Measurements from ENCODE around the gene SHANK3.
A peak's percentile ranks its signal among the peaks of the same experiment; 100 is the strongest.
"Not testable (repeated sequence)": the region's sequence is repeated elsewhere in the genome, so short reads cannot be mapped to it uniquely, and the experiment has no call there.

Gene SHANK3

GRCh38 chr22:50643021-50643820 is 29.4 kb upstream of the SHANK3 start:
- DNase-seq; intact Hi-C loops (cut with DNase I): not testable (repeated sequence)

- intact Hi-C loops (cut with DNase I); DNase-seq: not testable (repeated sequence)
Observed at GRCh38 chr22:50643821-50644101, 28.9 kb upstream of the SHANK3 start.

GRCh38 chr22:50653256-50653655 is 19.4 kb upstream of the SHANK3 start:
- intact Hi-C loops (cut with DNase I) = no loop called here

GRCh38 chr22:50654664-50655063 is 18.0 kb upstream of the SHANK3 start:
- DNase-seq; intact Hi-C loops (cut with DNase I): not testable (repeated sequence)

More at GRCh38 chr22:50653256-50653655, 19.4 kb upstream of the SHANK3 start:
- DNase-seq = no peak

GRCh38 chr22:50656122-50657070 is 16.2 kb upstream of the SHANK3 start:
- intact Hi-C loops (cut with DNase I) = no loop called here
- DNase-seq = no peak

GRCh38 chr22:50657925-50658324 is 14.7 kb upstream of the SHANK3 start:
- DNase-seq = no peak
- intact Hi-C loops (cut with DNase I) = no loop called here

- DNase-seq; intact Hi-C loops (cut with DNase I): not testable (repeated sequence)
Observed at GRCh38 chr22:50659711-50660110, 12.9 kb upstream of the SHANK3 start.

GRCh38 chr22:50660306-50660705 is 12.3 kb upstream of the SHANK3 start:
- intact Hi-C loops (cut with DNase I) = no loop called here

GRCh38 chr22:50665212-50665611 is 7.4 kb upstream of the SHANK3 start:
- peak in 1 of 10 donors; percentile 62 for DNase-seq

More at GRCh38 chr22:50660306-50660705, 12.3 kb upstream of the SHANK3 start:
- no peak for DNase-seq

GRCh38 chr22:50665738-50666137 is 6.9 kb upstream of the SHANK3 start:
- intact Hi-C loops (cut with DNase I) = no loop called here
- DNase-seq = no peak

More at GRCh38 chr22:50665212-50665611, 7.4 kb upstream of the SHANK3 start:
- intact Hi-C loops (cut with DNase I) = no loop called here

GRCh38 chr22:50670513-50670912 is 2.1 kb upstream of the SHANK3 start:
- intact Hi-C loops (cut with DNase I) = no loop called here
- DNase-seq = peak in 2 of 10 donors; percentile 62 to 71

- peak in 2 of 10 donors; percentile 45 to 60 for DNase-seq
- intact Hi-C loops (cut with DNase I) = no loop called here
Observed at GRCh38 chr22:50670914-50671538, 1.6 kb upstream of the SHANK3 start.

GRCh38 chr22:50671641-50672040 is 982 bp upstream of the SHANK3 start:
- intact Hi-C loops (cut with DNase I) = no loop called here

GRCh38 chr22:50672041-50672440 is 582 bp upstream of the SHANK3 start:
- peak in 3 of 10 donors; percentile 72 to 79 (median 74) for DNase-seq
- intact Hi-C loops (cut with DNase I) = no loop called here

More at GRCh38 chr22:50671641-50672040, 982 bp upstream of the SHANK3 start:
- DNase-seq = peak in 8 of 10 donors; percentile 37 to 91 (median 60)

- intact Hi-C loops (cut with DNase I) = no loop called here
- DNase-seq = peak in 5 of 10 donors; percentile 34 to 92 (median 50)
Observed at GRCh38 chr22:50673231-50674129, 857 bp downstream of the SHANK3 start.

GRCh38 chr22:50674130-50674500 is 1.5 kb downstream of the SHANK3 start:
- intact Hi-C loops (cut with DNase I) = no loop called here

GRCh38 chr22:50674606-50675552 is 2.3 kb downstream of the SHANK3 start:
- intact Hi-C loops (cut with DNase I) = no loop called here
- DNase-seq = peak in 4 of 10 donors; percentile 29 to 88 (median 60)

More at GRCh38 chr22:50674130-50674500, 1.5 kb downstream of the SHANK3 start:
- DNase-seq = peak in 3 of 10 donors; percentile 7 to 61 (median 48)

GRCh38 chr22:50675553-50676179 is 3.0 kb downstream of the SHANK3 start:
- peak in 2 of 10 donors; percentile 2 to 56 for DNase-seq
- intact Hi-C loops (cut with DNase I) = no loop called here

Data from posterior cingulate gyrus (tissue), 11 donors.